ENCODE data around the gene NOP9. TPM values are rescaled to one million over a fixed set of nuclear protein-coding genes. Genes with fewer than 3 reads are reported as not detected.
A peak's percentile ranks its signal among the peaks of the same experiment; 100 is the strongest.

The NOP9 gene
- polyA plus RNA-seq, 1 donor from 2014 or later = 1.6 TPM

DNA sequence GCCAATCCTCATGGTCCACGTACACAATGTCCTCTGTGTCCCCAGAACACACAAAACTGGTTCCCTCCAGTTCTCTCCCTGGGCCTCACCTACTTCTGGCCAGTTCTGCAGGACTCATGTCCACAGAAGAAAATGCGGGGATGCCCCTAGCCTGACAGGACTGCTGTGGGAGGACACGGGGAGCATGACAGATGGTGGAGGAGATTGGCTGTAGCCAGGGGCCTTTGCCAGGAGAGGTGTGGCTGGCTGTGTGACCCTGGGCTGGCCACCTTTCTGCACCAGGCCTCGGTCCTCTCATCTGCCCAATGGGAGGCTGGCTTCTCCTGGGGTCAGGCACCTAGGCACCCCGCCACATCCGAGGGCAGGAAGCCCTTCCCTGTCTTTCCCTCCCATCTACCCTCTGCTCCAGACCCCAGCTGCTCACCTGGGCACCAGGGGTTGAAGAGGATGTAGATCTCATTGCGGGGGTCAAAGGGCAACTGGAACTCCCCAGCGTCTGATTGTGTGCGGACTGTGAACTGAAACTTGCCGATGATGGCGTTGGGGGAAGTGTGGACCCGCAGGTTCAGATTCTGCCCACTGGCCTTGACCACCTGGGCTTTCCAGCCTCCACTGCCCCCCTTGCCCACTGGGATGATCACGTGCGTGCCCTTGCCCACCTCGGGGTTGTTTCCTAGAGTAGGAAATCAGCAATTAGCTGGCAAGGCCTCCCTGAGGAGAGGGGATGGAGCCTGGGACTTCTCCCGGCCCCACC lies 39.4 kb upstream of the NOP9 start:
- Mint-ChIP-seq H3K9me3 (no peaks in the 10 kb centered on the region), H3K4me1 (peaks cover 0 to 2% (median 0%) of the 10 kb centered on the region in 3 donors), H3K27me3 (no peaks in the 10 kb centered on the region), H3K27ac (no peak overlapping the region), H3K4me3 (no peak overlapping the region), H3K36me3 (peaks cover 3% of the 10 kb centered on the region)

DNA sequence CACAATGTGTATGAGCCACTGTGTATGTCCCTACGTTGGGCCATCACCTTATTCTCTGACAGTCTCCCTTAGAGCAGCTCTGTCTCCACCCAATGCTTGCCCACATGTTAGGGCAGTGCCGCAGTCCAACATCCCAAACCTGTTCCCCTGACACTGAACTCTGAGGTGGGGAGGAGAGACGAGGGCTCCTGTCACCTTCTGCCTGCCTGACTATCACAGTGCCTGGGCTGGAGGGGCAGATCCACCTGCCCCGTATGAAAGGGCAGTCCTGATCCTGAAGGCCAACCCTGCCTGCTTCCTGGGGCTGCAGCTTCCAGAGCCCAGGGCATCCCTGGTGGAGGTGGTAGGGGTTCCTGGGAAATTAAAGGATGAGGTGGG lies 38.9 kb upstream of the NOP9 start:
- Mint-ChIP-seq H3K4me1 (peaks cover 0 to 2% (median 0%) of the 10 kb centered on the region in 3 donors), H3K36me3 (peaks cover 3% of the 10 kb centered on the region), H3K27ac (no peak overlapping the region), H3K9me3 (no peaks in the 10 kb centered on the region), H3K4me3 (no peak overlapping the region), H3K27me3 (no peaks in the 10 kb centered on the region)

DNA sequence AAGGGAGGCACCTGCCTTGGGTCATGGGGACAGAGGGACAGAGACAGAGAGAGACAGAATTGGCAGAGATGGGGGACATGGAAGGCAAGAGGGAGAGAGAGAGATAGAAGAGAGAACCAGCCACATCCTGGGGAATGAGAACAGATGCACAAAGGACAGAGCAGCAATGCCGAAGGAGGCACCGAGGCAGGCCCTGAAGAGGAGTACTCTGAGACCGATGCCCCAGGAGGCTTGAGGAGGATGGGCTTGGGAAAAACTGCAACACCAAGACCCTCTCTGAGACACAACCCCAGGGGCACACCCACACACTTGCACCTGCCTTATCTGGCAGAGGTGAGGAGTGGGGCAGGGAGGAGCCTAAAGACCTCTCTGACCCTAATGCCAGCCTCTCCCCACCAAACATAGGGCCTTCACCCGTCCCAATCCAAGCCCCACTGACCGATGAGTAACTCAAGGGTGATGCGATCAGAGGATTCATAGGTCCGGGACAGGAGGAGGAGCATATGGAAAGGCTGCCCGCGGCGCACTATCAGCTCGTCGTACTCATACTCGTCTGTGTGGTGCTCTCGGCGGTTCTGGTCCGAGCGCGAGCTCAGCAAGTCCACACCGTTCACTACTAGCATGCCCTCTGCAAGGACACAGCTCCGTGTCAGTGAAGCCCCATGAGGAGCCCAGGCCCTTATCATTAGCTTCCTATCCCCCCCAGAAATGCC lies 38.2 kb upstream of the NOP9 start:
- no peak overlapping the region for H3K27ac Mint-ChIP-seq
- H3K27me3 Mint-ChIP-seq = no peaks in the 10 kb centered on the region
- peaks cover 5% of the 10 kb centered on the region for H3K36me3 Mint-ChIP-seq

DNA sequence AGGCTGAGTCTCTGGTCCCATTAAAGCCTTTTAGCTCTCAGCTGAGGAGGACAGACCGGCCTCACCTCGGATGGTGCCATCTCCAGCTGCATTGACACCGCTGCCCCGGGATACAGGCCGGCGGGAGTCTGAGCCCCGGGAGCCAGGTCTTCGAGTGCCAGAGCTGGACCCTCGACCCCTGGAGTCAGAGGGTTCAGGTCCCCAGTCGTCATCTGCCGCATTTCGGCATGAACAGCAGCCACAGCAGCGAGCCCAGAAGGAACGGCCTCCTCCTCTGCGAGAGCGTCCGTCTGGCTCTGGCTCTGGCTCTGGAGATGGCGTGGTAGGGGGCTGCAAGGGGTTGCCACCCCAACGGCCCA lies 37.7 kb upstream of the NOP9 start:
- peaks cover 0 to 4% (median 0%) of the 10 kb centered on the region in 3 donors for H3K4me1 Mint-ChIP-seq

More for the DNA sequence above, 38.2 kb upstream of the NOP9 start:
- no peak overlapping the region for H3K4me3 Mint-ChIP-seq
- no peaks in the 10 kb centered on the region for H3K9me3 Mint-ChIP-seq
- peaks cover 0 to 2% (median 0%) of the 10 kb centered on the region in 3 donors for H3K4me1 Mint-ChIP-seq

DNA sequence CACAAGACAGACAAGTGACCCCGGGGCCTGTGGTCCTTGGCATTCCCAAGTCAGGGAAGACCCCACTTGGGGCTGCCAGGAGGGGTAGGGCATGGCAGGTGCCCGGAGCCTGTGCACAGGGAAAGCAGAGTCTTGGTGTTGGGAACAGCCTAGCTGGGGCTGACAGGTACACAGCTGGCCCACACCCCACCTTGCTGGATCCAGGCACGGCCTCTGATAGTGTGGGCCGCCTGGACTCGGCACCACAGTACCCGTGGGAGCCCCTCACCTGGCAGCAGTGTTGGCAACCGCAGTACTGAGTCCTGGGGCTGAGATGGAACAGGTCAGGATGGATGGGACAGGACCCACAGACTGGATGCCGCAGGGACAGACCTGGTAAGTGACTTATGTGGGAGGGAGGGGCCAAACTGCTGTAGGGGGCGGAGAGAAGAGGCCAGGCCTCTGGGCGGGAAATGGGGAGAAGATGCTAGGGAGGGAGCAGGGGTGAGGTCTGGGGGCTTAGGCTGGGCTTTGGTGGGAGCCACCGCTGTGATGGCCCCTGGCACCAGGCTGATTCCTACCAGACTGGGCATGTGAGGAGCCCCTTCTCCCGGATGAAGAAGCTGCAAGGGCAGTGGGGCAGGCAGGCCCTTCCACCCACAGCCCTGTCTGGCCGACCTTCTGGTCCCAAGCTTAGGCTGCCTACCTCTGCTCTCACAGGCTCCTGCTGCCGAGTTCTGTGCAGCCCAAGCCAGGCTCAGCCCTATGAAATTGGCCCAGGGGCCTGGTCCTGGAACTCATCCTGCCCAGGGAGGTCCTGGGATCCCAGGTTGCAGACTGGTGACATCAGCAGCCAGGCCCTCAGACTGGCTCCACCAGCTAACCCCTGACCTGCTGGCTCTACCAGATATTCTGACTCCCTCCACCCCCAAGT lies 36.6 kb upstream of the NOP9 start, which contains the start of gene TGM1:
Gene TGM1 (minus strand): TSS at position 357 of the 913 bp plus-strand sequence. CDS start 825 bp downstream, outside the sequence.
- Mint-ChIP-seq H3K36me3 (peaks cover 10% of the 10 kb centered on the region), H3K4me3 (no peak within 1 kb of the TSS), H3K9me3 (no peaks in the 10 kb centered on the region), H3K27me3 (no peaks in the 10 kb centered on the region), H3K27ac (peak within 1 kb of the TSS in 1 of 3 donors; percentile 43), H3K4me1 (peaks cover 0 to 4% (median 2%) of the 10 kb centered on the region in 3 donors)

More for the DNA sequence above, 37.7 kb upstream of the NOP9 start:
- H3K36me3 Mint-ChIP-seq = peaks cover 10% of the 10 kb centered on the region
- no peaks in the 10 kb centered on the region for H3K27me3 Mint-ChIP-seq
- no peak overlapping the region for H3K27ac Mint-ChIP-seq
- no peaks in the 10 kb centered on the region for H3K9me3 Mint-ChIP-seq
- H3K4me3 Mint-ChIP-seq = no peak overlapping the region

DNA sequence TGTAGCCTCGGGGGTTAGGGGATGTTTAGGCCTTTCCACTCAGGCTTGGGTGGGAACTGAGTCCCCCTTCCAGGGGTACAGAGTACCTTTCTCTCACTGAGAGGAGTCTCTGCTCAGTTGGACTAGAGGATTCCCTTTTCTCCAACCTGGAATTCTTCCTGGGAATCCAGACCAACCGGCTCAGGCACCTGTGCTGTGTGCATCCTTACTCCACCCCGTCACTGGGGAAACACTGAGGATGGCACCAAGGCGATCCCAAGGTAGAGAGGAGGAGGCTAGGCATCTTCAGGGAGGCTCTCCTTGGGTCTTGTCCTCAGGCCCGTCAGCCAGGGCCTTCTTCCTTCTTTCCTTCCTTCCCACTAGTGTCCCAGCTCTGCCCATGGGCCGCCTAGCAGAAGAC lies 35.8 kb upstream of the NOP9 start:
- Mint-ChIP-seq H3K27ac (peak overlapping the region in 1 of 3 donors; percentile 43), H3K9me3 (no peaks in the 10 kb centered on the region), H3K4me1 (peaks cover 0 to 3% (median 2%) of the 10 kb centered on the region in 3 donors), H3K36me3 (peaks cover 10% of the 10 kb centered on the region), H3K4me3 (no peak overlapping the region), H3K27me3 (no peaks in the 10 kb centered on the region)

DNA sequence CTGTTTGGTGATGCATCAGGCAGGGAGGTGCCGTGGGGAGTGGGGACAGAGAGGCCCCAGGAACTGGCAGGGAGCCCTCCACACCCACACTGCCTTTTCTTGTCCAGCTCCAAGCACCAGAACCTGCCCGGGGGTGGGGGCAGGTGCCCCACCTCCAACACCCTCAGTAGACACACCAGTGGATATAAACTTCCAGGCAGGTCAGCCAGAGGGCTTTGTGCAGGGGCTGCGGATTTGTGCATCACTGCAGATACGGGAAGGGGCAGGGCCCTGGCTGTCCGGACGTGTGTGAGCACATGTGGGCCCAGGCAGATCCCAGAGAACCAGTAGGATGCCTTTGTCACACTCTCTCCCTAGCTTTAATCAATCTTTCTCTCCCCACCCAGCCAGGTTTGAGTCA lies 35.4 kb upstream of the NOP9 start:
- peaks cover 10% of the 10 kb centered on the region for H3K36me3 Mint-ChIP-seq
- no peak overlapping the region for H3K27ac Mint-ChIP-seq
- no peaks in the 10 kb centered on the region for H3K9me3 Mint-ChIP-seq
- H3K4me3 Mint-ChIP-seq = no peak overlapping the region
- H3K27me3 Mint-ChIP-seq = no peaks in the 10 kb centered on the region
- peaks cover 0 to 3% (median 2%) of the 10 kb centered on the region in 3 donors for H3K4me1 Mint-ChIP-seq

DNA sequence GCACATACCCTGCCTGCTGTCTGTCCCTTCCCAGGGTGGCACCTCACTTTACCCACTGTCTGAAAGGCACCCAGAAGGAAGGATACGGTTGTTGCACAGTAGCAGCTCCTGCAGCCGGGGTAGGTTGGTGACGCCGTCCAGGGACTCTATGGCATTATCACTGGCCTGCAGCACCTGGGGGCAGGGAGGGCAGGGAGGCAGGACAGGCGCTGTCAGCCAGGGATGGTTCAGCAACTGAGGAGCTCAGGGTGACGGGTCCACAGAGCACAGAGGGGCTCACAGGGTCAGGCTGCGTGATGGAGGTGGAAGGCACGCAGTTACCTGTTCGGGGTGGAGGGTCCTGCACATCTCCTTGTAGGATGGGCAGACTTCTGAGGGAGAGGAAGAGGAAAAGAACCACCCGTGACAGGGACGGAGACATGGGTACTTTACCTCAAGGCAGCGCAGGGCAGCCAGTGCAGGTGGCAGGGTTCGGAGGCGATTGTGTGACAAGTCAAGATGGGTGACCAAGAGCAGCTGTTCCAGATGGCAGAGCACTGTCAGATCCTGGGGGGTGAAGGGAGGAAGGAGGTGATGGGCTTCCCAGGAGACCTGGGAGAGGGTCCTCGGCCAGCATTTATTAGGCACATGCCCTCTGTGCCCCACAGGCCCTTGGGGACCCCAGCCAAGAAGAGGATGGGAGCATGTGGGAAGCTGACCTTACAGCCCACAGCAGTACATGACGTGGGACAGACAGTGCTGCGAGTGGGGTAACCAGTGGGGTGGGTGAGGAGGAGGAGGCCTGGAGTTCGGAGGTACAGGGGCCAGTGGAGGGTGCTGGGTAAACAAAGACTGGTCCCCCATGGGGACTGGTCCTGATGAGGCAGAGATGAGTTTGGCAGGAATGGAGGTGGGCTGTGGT lies 33.1 kb upstream of the NOP9 start:
- no peak overlapping the region for H3K27ac Mint-ChIP-seq
- peaks cover 10% of the 10 kb centered on the region for H3K36me3 Mint-ChIP-seq
- H3K4me3 Mint-ChIP-seq = peak overlapping the region in 1 of 4 donors; percentile 22

DNA sequence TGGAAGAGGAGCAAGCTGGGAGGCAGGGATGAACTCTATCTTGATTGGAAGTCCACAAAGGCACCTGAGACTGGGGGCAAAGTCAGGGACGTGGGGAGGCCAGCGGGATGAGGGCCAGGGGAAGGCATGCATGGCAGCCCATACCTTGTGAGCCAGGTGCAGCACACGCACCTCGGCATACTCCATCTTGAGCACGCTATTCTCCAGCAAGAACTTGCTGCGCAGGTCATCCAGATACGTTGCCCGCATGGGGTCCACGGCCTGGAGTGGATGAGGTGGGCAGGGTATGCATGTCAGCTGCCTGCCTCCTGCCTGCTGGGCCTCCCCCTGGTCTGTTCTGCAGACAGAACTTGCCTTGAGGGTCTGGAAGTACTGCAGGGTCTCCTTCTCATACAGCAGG lies 32.1 kb upstream of the NOP9 start:
- Mint-ChIP-seq H3K9me3 (no peaks in the 10 kb centered on the region), H3K27me3 (no peaks in the 10 kb centered on the region), H3K27ac (no peak overlapping the region), H3K36me3 (peaks cover 9% of the 10 kb centered on the region), H3K4me1 (peaks cover 11 to 16% (median 16%) of the 10 kb centered on the region in 3 donors), H3K4me3 (peak overlapping the region in 1 of 4 donors; percentile 22)

More for the DNA sequence above, 33.1 kb upstream of the NOP9 start:
- no peaks in the 10 kb centered on the region for H3K27me3 Mint-ChIP-seq
- H3K9me3 Mint-ChIP-seq = no peaks in the 10 kb centered on the region
- H3K4me1 Mint-ChIP-seq = peaks cover 5 to 8% (median 6%) of the 10 kb centered on the region in 3 donors

DNA sequence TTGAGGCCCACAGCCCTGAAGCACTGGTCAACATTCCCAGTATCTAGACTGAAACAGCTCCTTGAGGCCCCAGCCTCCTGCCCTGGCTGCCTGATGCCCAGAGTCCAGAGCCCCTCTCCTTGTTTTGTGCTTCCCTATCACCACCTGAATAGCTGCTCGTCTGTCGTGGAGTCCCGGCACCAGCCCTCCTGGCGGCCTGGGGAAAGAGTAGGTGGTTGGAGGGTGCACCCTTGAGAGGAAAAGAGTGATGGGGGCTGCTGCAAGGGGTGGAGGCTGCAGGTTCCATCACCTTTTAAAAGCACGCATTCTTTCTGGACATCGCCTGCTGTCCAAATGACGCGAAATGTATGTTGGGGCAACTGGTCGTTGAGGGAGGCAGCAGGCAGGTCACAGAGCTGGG lies 31.4 kb upstream of the NOP9 start:
- Mint-ChIP-seq H3K4me3 (peak overlapping the region in 1 of 4 donors; percentile 8), H3K36me3 (peaks cover 7% of the 10 kb centered on the region), H3K9me3 (no peaks in the 10 kb centered on the region), H3K4me1 (peaks cover 11 to 21% (median 20%) of the 10 kb centered on the region in 3 donors), H3K27ac (no peak overlapping the region), H3K27me3 (no peaks in the 10 kb centered on the region)

DNA sequence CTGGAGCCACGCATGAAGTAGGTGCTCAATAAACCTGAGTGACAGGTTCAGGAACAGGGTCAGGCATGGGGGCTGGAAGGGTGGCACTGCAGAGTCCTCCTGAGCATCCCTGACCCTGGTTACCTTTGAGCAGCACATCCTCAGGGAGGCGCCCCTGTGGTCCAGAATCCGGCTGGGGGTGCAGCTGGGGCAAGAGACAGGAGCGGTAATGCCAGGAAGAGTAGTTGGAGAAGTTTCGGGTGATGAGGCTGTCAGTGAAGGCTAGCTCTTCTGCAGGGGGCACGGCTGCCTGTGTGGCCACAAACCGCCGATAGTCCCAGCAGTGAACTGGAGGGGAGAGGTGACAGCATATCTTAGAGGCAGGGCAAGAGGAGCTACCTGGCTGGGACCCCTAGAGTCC lies 30.3 kb upstream of the NOP9 start:
- H3K36me3 Mint-ChIP-seq = peaks cover 7% of the 10 kb centered on the region
- H3K27me3 Mint-ChIP-seq = no peaks in the 10 kb centered on the region
- H3K9me3 Mint-ChIP-seq = no peaks in the 10 kb centered on the region
- peak overlapping the region in 1 of 4 donors; percentile 96 for H3K4me3 Mint-ChIP-seq
- H3K4me1 Mint-ChIP-seq = peaks cover 19 to 31% (median 30%) of the 10 kb centered on the region in 3 donors
- H3K27ac Mint-ChIP-seq = peak overlapping the region in 1 of 3 donors; percentile 30

DNA sequence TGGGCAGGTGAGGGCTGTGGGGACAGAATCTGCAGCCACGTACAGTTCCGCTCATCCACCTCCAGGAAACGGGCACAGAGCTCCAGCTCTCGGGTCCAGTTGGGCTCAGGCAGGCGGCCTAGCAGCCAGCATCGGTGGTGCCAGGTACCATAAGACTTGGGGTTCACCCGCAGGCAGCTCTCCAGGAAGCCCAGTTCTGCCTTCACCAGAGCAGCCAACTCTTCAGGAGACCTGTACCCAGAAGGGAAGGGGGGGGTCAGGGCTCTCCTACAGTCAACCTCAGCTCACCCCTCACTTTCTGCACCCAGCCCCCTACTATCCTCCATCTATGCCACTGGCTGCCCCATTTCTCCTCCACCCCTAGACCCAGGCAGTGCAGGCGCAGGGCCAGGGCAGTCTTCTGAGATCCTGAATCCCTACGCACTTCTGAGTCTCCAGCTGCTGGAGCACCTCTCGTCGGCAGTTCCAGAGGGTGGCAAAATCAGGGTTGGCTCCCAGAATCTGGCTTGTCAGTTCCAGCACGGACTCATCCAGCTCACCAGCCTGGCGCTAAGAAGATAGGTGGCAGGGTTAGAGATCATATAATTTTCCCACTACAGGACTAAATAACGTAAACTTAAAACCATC lies 29.6 kb upstream of the NOP9 start:
- Mint-ChIP-seq H3K27me3 (no peaks in the 10 kb centered on the region), H3K4me1 (peaks cover 20 to 32% (median 31%) of the 10 kb centered on the region in 3 donors), H3K9me3 (no peaks in the 10 kb centered on the region), H3K27ac (peak overlapping the region; percentile 63 to 99 (median 96)), H3K4me3 (peak overlapping the region; percentile 30 to 96 (median 78)), H3K36me3 (peaks cover 7% of the 10 kb centered on the region)

DNA sequence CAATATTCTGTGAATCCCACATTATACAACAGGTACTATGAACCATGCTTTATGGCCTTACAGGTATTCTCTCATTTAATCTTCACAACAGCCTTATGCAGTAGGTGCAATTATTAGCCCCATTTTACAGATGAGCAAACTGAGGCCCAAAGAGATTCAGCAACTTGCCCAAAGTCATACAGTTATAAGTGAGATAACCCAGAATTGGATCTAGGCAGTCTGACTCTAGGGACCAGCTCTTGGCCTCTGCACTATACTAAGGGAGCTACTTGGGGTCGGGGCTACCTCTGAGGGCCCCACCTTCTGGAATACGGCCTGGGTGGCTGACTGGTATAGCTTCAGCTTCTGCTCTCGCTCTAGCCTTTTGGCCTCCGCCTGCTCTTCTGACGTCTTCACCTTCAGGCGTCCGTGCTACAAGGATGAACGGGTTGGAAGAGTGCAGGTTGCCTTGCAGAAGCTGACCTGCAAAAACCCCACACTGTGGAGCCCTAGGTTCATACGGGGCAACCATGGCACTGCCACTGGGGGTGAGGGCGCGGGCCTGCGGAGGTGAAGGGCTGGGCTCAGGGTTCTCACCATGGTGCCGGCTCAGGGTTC lies 29.0 kb upstream of the NOP9 start:
- Mint-ChIP-seq H3K27ac (peak overlapping the region; percentile 63 to 99 (median 96)), H3K27me3 (no peaks in the 10 kb centered on the region), H3K9me3 (no peaks in the 10 kb centered on the region), H3K4me1 (peaks cover 22 to 37% (median 31%) of the 10 kb centered on the region in 3 donors), H3K36me3 (peaks cover 7% of the 10 kb centered on the region), H3K4me3 (peak overlapping the region; percentile 89 to 96 (median 96))

All from IgD-negative memory B cell (primary cell).